Subcutaneous adipose tissue (tissue), 4 donors: Measurements from ENCODE around the gene TBCE. TPM values are rescaled to one million over a fixed set of nuclear protein-coding genes. Genes with fewer than 3 reads are reported as not detected.

ENCODE experiments used
- CTCF ChIP-seq: fragments of 450-650 bp; IDR thresholded peaks from one replicate; pipeline ENCODE4 v1.5.1; 2016; ENCODE audit warnings: low read depth, mild to moderate bottlenecking, control low read depth, antibody characterized with exemption, moderate library complexity
- total RNA-seq, 4 donors: library from RNA; depleted of rRNA; stranded (reverse); fragments of >200 nt; gene quantifications; one replicate each; pipeline ENCODE4 v1.1.0, GENCODE V29; 2016

Gene TBCE
- total RNA-seq, 4 donors from 2014 or later, result 11.7 to 32.4 (median 22.6) TPM

- no peak for TF ChIP-seq CTCF
These were observed 30.3 kb upstream of the TBCE start for GRCh38 chr1:235336903-235337302.

GRCh38 chr1:235339746-235340145, 27.5 kb upstream of the TBCE start:
- no peak for TF ChIP-seq CTCF

- TF ChIP-seq CTCF, result no peak
These were observed 25.9 kb upstream of the TBCE start for GRCh38 chr1:235341334-235341733.

- TF ChIP-seq CTCF, result no peak
These were observed 25.2 kb upstream of the TBCE start for GRCh38 chr1:235342039-235342438.

- TF ChIP-seq CTCF, result no peak
These were observed 24.8 kb upstream of the TBCE start for GRCh38 chr1:235342471-235342870.

GRCh38 chr1:235343726-235344125, 23.5 kb upstream of the TBCE start:
- no peak for TF ChIP-seq CTCF

- TF ChIP-seq CTCF, result no peak
These were observed 15.8 kb upstream of the TBCE start for GRCh38 chr1:235351441-235351840.
